ENCODE results near the gene DDX28.

DNA sequence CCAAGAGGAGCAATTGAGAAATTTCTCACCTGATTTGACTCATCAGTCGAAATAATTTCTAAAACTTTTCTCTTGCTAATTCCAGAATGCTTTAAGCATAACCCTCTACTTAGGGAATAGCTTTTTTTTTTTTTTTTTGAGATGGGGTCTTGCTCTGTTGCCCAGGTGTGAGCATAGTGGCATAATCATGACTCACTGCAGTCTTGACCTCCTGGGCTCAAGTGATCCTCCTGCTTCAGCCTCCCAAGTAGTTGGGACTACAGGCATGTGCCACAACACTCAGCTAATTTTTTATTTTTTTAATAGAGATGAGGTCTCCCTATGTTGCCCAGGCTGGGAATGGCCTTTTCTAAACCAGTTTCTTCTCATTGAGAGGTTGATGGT is 48.5 kb upstream of the DDX28 start:
- TF ChIP-seq, protein P1, sequence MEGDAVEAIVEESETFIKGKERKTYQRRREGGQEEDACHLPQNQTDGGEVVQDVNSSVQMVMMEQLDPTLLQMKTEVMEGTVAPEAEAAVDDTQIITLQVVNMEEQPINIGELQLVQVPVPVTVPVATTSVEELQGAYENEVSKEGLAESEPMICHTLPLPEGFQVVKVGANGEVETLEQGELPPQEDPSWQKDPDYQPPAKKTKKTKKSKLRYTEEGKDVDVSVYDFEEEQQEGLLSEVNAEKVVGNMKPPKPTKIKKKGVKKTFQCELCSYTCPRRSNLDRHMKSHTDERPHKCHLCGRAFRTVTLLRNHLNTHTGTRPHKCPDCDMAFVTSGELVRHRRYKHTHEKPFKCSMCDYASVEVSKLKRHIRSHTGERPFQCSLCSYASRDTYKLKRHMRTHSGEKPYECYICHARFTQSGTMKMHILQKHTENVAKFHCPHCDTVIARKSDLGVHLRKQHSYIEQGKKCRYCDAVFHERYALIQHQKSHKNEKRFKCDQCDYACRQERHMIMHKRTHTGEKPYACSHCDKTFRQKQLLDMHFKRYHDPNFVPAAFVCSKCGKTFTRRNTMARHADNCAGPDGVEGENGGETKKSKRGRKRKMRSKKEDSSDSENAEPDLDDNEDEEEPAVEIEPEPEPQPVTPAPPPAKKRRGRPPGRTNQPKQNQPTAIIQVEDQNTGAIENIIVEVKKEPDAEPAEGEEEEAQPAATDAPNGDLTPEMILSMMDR (IDR thresholded peaks at IDR 0.05; ENCODE audit: control extremely low read depth in 1 of 3, insufficient read depth in 1 of 3, low read depth in 1 of 3, low read length in 3 of 3), result no peak
- no peak for TF ChIP-seq TCF12 (IDR thresholded peaks at IDR 0.05; ENCODE audit: low read depth, low read length)
- TF ChIP-seq POLR2A (IDR thresholded peaks at IDR 0.05; ENCODE audit: control extremely low read depth in 1 of 2, low read depth in 2 of 2, low read length in 2 of 2), result no peak
- TF ChIP-seq BCL11A (IDR thresholded peaks at IDR 0.05; ENCODE audit: low read depth in 2 of 2, low read length in 2 of 2), result no peak
- TF ChIP-seq TAF1 (IDR thresholded peaks at IDR 0.05; ENCODE audit: low read depth, low read length), result no peak
- no peak for TF ChIP-seq YY1 (IDR thresholded peaks at IDR 0.05; ENCODE audit: low read depth, low read length)
- TF ChIP-seq CHD2 (IDR thresholded peaks at IDR 0.05; ENCODE audit: low read length), result no peak
- TF ChIP-seq EZH2 (IDR thresholded peaks at IDR 0.05; ENCODE audit: low read depth, low read length, severe bottlenecking), result no peak
- no peak for TF ChIP-seq EP300 (IDR thresholded peaks at IDR 0.05; ENCODE audit: borderline replicate concordance in 1 of 2, low read depth in 2 of 2, low read length in 2 of 2)
- TF ChIP-seq MAFK (IDR thresholded peaks at IDR 0.05; ENCODE audit: low read depth, low read length), result no peak
- TF ChIP-seq CEBPB (IDR thresholded peaks at IDR 0.05; ENCODE audit: low read depth, low read length), result no peak
- no peak for TF ChIP-seq BRCA1 (IDR thresholded peaks at IDR 0.05; ENCODE audit: low read depth, low read length)
- TF ChIP-seq, protein P2, sequence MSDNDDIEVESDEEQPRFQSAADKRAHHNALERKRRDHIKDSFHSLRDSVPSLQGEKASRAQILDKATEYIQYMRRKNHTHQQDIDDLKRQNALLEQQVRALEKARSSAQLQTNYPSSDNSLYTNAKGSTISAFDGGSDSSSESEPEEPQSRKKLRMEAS (IDR thresholded peaks at IDR 0.05), result no peak
- TF ChIP-seq GABPA (IDR thresholded peaks at IDR 0.05; ENCODE audit: borderline replicate concordance, insufficient read depth, low read length), result no peak
